T-cell (primary cell): ENCODE measurements around the gene ACER1. TPM values are rescaled to one million over a fixed set of nuclear protein-coding genes. Genes with fewer than 3 reads are reported as not detected.
"Not testable (repeated sequence)": the region's sequence is repeated elsewhere in the genome, so short reads cannot be mapped to it uniquely, and the experiment has no call there.

Experiments used
- ATAC-seq, 4 experiments: fragments of 200-7000 bp in 3 of 4; fragments of 150-1000 bp in 1 of 4; cut with Tn5 transposase; replicated peaks in 1 of 4; 1 replicate in 3 of 4; 2 replicates in 1 of 4; pipeline ENCODE4 v1.10.0; 2021; ENCODE audit warnings: moderate library complexity in 3 of 4, mild to moderate bottlenecking in 2 of 4, moderate number of reproducible peaks in 1 of 4
- CTCF ChIA-PET, 2 donors: fragments of 300-600 bp; sonication (Branson Sonifier 250); formaldehyde crosslinking; loops; one replicate each; lab custom pipeline; 2022; ENCODE audit warnings: antibody characterized with exemption in 2 of 2; lab: Charles Lee
- POLR2A ChIA-PET, 2 donors: fragments of 300-600 bp; sonication (Branson Sonifier 250); formaldehyde crosslinking; loops; one replicate each; lab custom pipeline; 2022; ENCODE audit warnings: antibody characterized with exemption in 2 of 2; lab: Charles Lee
- DNase-seq, 35 experiments: peaks; one replicate each; pipeline versions ENCODE4 v3.0.0 to v3.0.0-alpha.2; 2013 to 2023
- H3K27ac ChIP-seq: one replicate; pipeline ENCODE4 v1.5.1; 2013; ENCODE audit warnings: low read length
- H3K27me3 ChIP-seq, 2 experiments: replicated peaks in 1 of 2; 1 replicate in 1 of 2; 2 replicates in 1 of 2; pipeline versions ENCODE4 v1.6.1 to v1.7.0; 2013; ENCODE audit warnings: low read length in 1 of 2, mixed read lengths in 1 of 2; ENCODE audit not compliant: control insufficient read depth in 2 of 2, insufficient read depth in 2 of 2; ENCODE audit errors: extremely low read depth in 1 of 2
- H3K36me3 ChIP-seq, 2 donors: 1 replicate in 1 of 2; 2 replicates in 1 of 2; pipeline versions ENCODE4 v1.6.1 to v1.7.0; 2013; ENCODE audit warnings: low read length in 1 of 2; ENCODE audit not compliant: control insufficient read depth in 2 of 2, insufficient read depth in 1 of 2; ENCODE audit errors: extremely low read depth in 1 of 2
- H3K4me1 ChIP-seq, 2 experiments: 1 replicate in 1 of 2; 2 replicates in 1 of 2; pipeline versions ENCODE4 v1.6.1 to v1.7.0; 2013; ENCODE audit warnings: low read length in 2 of 2, mixed read lengths in 1 of 2; ENCODE audit not compliant: insufficient read depth in 2 of 2, control insufficient read depth in 1 of 2; ENCODE audit errors: extremely low read depth in 1 of 2
- H3K4me3 ChIP-seq, 2 donors: 1 replicate in 1 of 2; 2 replicates in 1 of 2; pipeline versions ENCODE4 v1.5.1 to v1.7.0; 2013; ENCODE audit warnings: mild to moderate bottlenecking in 2 of 2, low read length in 1 of 2, moderate library complexity in 1 of 2; ENCODE audit not compliant: control insufficient read depth in 1 of 2; ENCODE audit errors: extremely low read depth in 1 of 2
- H3K9me3 ChIP-seq: 2 replicates; pipeline ENCODE4 v1.7.0; 2013
- H3K27ac Mint-ChIP-seq, 2 donors: one replicate each; pipeline ENCODE4 v1.8.0; 2020 to 2021; ENCODE audit warnings: mild to moderate bottlenecking in 2 of 2, mixed read lengths in 2 of 2
- H3K27me3 Mint-ChIP-seq, 2 donors: one replicate each; pipeline ENCODE4 v1.8.0; 2021 to 2022; ENCODE audit warnings: mixed read lengths in 2 of 2
- H3K36me3 Mint-ChIP-seq: one replicate; pipeline ENCODE4 v1.8.0; 2021; ENCODE audit warnings: mixed read lengths
- H3K4me1 Mint-ChIP-seq, 3 donors: one replicate each; pipeline ENCODE4 v1.8.0; 2020 to 2022; ENCODE audit warnings: mixed read lengths in 3 of 3, mild to moderate bottlenecking in 1 of 3
- H3K4me3 Mint-ChIP-seq, 3 donors: one replicate each; pipeline ENCODE4 v1.8.0; 2020 to 2022; ENCODE audit warnings: mild to moderate bottlenecking in 3 of 3, mixed read lengths in 3 of 3, moderate library complexity in 3 of 3
- H3K9me3 Mint-ChIP-seq, 3 donors: one replicate each; pipeline ENCODE4 v1.8.0; 2020 to 2022; ENCODE audit warnings: mixed read lengths in 3 of 3
- WGBS: methylation state at CpG from one replicate; pipeline ENCODE4 v1.1.5; 2013; ENCODE audit warnings: missing lambda C conversion rate; ENCODE audit not compliant: insufficient coverage; 5-methylcytosine and 5-hydroxymethylcytosine counted together
- total RNA-seq, 35 experiments: library from RNA in 6 of 35; stranded (reverse) in 6 of 35; fragments of 120-200 nt in 1 of 35; gene quantifications; one replicate each; pipeline versions ENCODE4 v1.2.1 to v1.2.4 and lab custom pipeline; 2013 to 2026

ACER1 gene
- total RNA-seq, 5 donors from 2014 or later (not counting 1 experiment from before 2014, with no cell fraction given): 0.16 to 2.7 (median 0.63) TPM

DNA sequence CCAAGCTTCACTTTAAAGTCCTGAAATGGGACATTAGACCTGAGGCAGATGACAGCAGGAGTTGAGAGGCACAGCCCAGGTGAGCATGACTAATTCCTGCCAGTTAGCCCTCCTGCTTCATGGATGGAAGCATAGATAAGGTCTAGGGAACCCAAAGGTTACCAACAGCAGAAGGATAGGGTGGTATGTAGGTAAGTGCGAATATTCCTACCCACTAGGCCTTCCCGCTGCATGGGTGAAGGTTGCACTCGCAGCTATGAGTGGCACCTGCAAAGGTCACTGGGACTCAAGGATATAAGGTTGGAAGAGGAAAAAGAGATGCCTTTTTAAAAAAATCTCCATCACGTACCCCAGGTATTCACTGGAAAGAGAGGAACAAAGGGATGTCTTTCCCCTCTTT lies 41.4 kb downstream of the ACER1 start:
- H3K27ac ChIP-seq: no peak overlapping the region
- Mint-ChIP-seq H3K4me1 (no peaks in the 10 kb centered on the region), H3K27ac (no peak overlapping the region), H3K36me3 (peaks cover 21% of the 10 kb centered on the region), H3K27me3 (peaks cover 0 to 2% of the 10 kb centered on the region in 2 donors), H3K9me3 (peaks cover 0 to 36% (median 30%) of the 10 kb centered on the region in 3 donors), H3K4me3 (no peak overlapping the region)
- no peaks in the 10 kb centered on the region for H3K36me3 ChIP-seq
- ATAC-seq: no peak
- H3K9me3 ChIP-seq: peaks cover 4% of the 10 kb centered on the region
- no peak overlapping the region for H3K4me3 ChIP-seq
- peaks cover 0 to 10% of the 10 kb centered on the region in 2 experiments for H3K27me3 ChIP-seq
- DNase-seq: no peak
- H3K4me1 ChIP-seq: no peaks in the 10 kb centered on the region
- no CpG with 5 or more reads among the region's 4 CpGs for WGBS
- ChIA-PET CTCF (no interaction called here), POLR2A (no interaction called here)

DNA sequence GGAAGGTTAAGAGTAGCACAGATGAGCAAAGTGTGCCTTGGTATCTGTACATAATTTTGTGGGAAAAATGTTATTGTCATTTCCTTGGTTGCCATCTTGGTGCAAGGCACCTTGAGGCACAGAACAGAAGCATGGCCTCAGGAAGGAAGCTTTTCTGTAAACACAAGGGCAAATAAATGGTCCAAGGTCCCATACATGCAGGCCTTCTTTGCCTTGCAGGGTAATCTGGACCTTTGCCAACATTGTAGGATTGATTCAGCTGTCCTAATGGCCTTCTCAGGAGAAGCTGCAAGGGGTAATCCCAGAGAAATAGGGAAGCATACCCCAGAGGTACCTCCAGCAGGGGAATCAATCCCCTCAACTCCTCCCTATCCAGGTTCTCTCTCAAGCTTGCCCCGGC lies 44.7 kb downstream of the ACER1 start:
- no peak for ATAC-seq
- Mint-ChIP-seq H3K27ac (no peak overlapping the region), H3K4me1 (no peaks in the 10 kb centered on the region), H3K36me3 (peaks cover 16% of the 10 kb centered on the region), H3K9me3 (peaks cover 0 to 33% (median 21%) of the 10 kb centered on the region in 3 donors), H3K4me3 (no peak overlapping the region), H3K27me3 (no peaks in the 10 kb centered on the region)
- peaks cover 0 to 16% of the 10 kb centered on the region in 2 experiments for H3K27me3 ChIP-seq
- ChIA-PET CTCF (no interaction called here), POLR2A (no interaction called here)
- DNase-seq: no peak
- peaks cover 4% of the 10 kb centered on the region for H3K9me3 ChIP-seq
- WGBS: 100% methylated on average over 1 of the region's 1 CpG
- no peak overlapping the region for H3K27ac ChIP-seq
- no peak overlapping the region for H3K4me3 ChIP-seq
- no peaks in the 10 kb centered on the region for H3K4me1 ChIP-seq
- no peaks in the 10 kb centered on the region for H3K36me3 ChIP-seq

DNA sequence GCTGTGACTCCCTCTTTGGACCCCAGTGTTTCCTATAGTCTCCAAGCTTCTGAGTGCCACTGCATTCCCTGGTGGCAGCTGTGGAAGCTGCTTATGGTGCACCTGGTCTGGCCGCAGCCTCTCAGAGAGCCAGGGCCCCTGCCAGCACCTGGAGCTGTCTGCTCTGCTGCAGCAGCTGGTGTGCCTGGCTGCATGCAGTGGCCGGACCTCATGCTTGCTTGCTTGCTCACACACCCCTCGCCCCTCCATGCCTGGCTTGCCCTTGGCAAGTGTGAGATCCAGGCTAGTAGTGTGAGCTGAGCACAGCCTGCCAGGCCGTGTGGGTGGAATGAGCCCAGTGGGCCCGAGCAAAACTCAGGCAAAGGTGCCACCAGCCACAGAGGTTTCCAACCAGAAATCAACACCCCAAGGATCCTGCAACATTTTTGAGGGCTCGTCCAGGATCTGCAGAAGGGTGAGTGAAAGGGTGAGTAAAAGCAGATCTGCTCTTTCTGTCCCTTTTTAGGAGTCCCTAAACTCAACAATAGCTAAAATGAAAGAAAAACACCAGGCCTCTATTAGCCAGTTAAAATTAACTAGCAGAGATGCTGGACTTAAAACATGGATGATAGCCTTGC lies 46.0 kb downstream of the ACER1 start:
- POLR2A ChIA-PET: interaction anchor here (0.6 kb wide), 2 partner anchors 227 to 1817 kb away, joined by 5 to 8 read pairs; no protein-coding TSS in a partner anchor
- H3K9me3 ChIP-seq: peaks cover 4% of the 10 kb centered on the region

DNA sequence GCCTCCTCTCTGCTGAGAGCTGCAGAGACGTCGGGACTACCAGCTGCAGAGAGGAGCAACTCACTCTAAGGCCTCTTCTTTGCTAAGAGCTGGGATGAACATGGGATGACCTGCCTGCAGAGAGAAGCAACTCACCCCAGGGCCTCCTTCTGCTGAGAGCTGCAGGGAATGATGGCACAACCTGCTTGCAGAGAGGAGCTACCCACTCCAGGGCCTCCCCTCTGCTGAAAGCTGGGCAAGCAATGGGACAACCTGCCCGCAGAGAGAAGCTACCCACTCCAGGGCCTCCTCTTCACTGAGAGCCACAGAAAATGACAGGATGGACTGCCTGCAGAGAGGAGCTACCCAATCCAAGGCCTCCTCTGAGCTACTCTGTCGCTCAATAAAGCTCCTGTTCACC lies 46.7 kb downstream of the ACER1 start:
- DNase-seq: no peak
- Mint-ChIP-seq H3K27me3 (no peaks in the 10 kb centered on the region), H3K9me3 (peaks cover 0 to 25% (median 19%) of the 10 kb centered on the region in 3 donors), H3K27ac (no peak overlapping the region), H3K4me3 (no peak overlapping the region), H3K4me1 (no peaks in the 10 kb centered on the region), H3K36me3 (peaks cover 13% of the 10 kb centered on the region)
- ChIA-PET CTCF (interaction anchor here (0.6 to 0.8 kb wide), 3 partner anchors 11 to 170 kb away, joined by 3 to 5 read pairs (median 3); no protein-coding TSS in a partner anchor), POLR2A (interaction anchor here in 1 of 2 donors (0.5 kb wide), 1 partner anchor 46 kb away, joined by 3 read pairs; no protein-coding TSS in a partner anchor)
- peaks cover 0 to 13% of the 10 kb centered on the region in 2 experiments for H3K27me3 ChIP-seq
- ATAC-seq: no peak
- peaks cover 4% of the 10 kb centered on the region for H3K9me3 ChIP-seq
- no peak overlapping the region for H3K27ac ChIP-seq
- no peaks in the 10 kb centered on the region for H3K4me1 ChIP-seq
- H3K36me3 ChIP-seq: no peaks in the 10 kb centered on the region
- peak overlapping the region in 1 of 2 donors; percentile 4 for H3K4me3 ChIP-seq
- 50% methylated on average over 1 of the region's 4 CpGs for WGBS

More for the DNA sequence above, 46.0 kb downstream of the ACER1 start:
- 88% methylated on average over 4 of the region's 6 CpGs for WGBS
- Histone ChIP-seq H3K27me3 (peaks cover 0 to 13% of the 10 kb centered on the region in 2 experiments), H3K27ac (no peak overlapping the region), H3K36me3 (no peaks in the 10 kb centered on the region), H3K4me1 (no peaks in the 10 kb centered on the region), H3K4me3 (peak overlapping the region in 1 of 2 donors; percentile 19)
- H3K27ac Mint-ChIP-seq: no peak overlapping the region
- peaks cover 0 to 31% (median 21%) of the 10 kb centered on the region in 3 donors for H3K9me3 Mint-ChIP-seq
- no peak overlapping the region for H3K4me3 Mint-ChIP-seq
- no peaks in the 10 kb centered on the region for H3K27me3 Mint-ChIP-seq
- DNase-seq: no peak
- no peak for ATAC-seq
- H3K36me3 Mint-ChIP-seq: peaks cover 13% of the 10 kb centered on the region
- no peaks in the 10 kb centered on the region for H3K4me1 Mint-ChIP-seq
- CTCF ChIA-PET: interaction anchor here in 1 of 2 donors (0.8 kb wide), 1 partner anchor 11 kb away, joined by 5 read pairs; no protein-coding TSS in a partner anchor

DNA sequence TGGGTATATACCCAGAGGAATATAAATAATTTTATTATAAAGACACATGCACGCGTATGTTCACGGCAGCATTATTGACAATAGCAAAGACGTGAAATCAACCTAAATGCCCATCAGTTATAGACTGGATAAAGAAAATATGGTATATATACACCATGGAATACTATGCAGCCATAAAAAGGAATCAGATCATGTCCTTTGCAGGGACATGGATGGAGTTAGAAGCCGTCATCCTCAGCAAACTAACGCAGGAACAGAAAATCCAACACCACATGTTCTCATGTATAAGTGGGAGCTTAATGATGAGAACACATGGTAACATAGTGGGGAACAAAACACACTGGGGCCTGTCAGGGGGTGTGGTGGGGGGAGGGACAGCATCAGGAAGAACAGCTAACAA lies 51.0 kb downstream of the ACER1 start:
- H3K27me3 ChIP-seq, H3K36me3 ChIP-seq, DNase-seq, H3K27ac Mint-ChIP-seq, H3K36me3 Mint-ChIP-seq, H3K4me3 Mint-ChIP-seq, H3K9me3 ChIP-seq, H3K27ac ChIP-seq, H3K27me3 Mint-ChIP-seq, CTCF ChIA-PET, H3K9me3 Mint-ChIP-seq, H3K4me3 ChIP-seq, ATAC-seq, POLR2A ChIA-PET: not testable (repeated sequence)
- peaks cover 19 to 23% (median 20%) of the 10 kb centered on the region in 3 donors for H3K4me1 Mint-ChIP-seq
- H3K4me1 ChIP-seq: peaks cover 3 to 25% of the 10 kb centered on the region in 2 experiments
- no CpG with 5 or more reads among the region's 6 CpGs for WGBS

DNA sequence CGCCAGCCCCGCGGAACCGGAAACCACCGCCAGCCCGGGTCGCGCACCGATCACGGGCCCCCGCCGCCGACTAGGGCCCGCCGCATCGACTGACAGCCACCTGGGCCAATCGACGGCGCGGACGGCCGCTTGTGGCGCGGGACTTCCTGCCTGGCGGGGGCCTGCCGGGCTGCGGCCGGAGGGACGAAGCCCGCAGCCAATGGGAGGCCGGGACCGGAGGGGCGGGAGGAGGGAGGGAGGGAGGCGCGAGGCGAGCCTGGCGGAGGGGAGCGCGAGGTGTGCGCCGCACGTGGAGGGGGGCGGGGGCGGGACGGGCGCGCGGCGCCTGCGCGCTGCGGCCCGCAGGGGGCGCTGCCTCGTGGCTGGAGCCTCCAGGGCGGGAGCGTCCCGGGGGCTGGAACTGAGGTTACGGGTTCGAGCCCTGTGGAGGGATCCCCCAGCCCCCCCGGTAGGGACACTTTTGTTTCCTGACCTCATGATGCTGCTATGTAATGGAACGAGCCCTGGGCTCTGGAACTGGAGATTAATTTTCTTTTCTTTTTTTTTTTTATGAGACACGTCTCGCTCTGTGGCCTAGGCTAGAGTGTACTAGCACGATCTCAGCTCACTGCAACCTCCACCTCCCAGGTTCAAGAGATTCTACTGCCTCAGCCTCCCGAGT lies 53.4 kb downstream of the ACER1 start, which contains the start of gene MLLT1:
TSS of gene MLLT1 (minus strand) at position 45 of the 661 bp plus-strand sequence. CDS start 191 bp downstream, outside the sequence.
- peaks cover 41 to 46% (median 43%) of the 10 kb centered on the region in 3 donors for H3K4me1 Mint-ChIP-seq
- H3K4me3 Mint-ChIP-seq: peak within 1 kb of the TSS; percentile 81 to 88 (median 88)
- peak; percentile 84 to 96 (median 89) for DNase-seq
- no peaks in the 10 kb centered on the region for H3K9me3 Mint-ChIP-seq
- no peaks in the 10 kb centered on the region for H3K27me3 Mint-ChIP-seq
- H3K27ac ChIP-seq: peak within 1 kb of the TSS; percentile 60
- peak within 1 kb of the TSS; percentile 82 to 91 for H3K27ac Mint-ChIP-seq
- CTCF ChIA-PET: interaction anchor here (0.6 to 0.7 kb wide), 2 partner anchors 569 to 583 kb away, joined by 3 to 4 read pairs; no protein-coding TSS in a partner anchor
- peaks cover 4 to 29% of the 10 kb centered on the region in 2 experiments for H3K4me1 ChIP-seq
- no peaks in the 10 kb centered on the region for H3K27me3 ChIP-seq
- H3K4me3 ChIP-seq: peak within 1 kb of the TSS; percentile 51 to 62
- no peaks in the 10 kb centered on the region for H3K36me3 Mint-ChIP-seq
- H3K36me3 ChIP-seq: peaks cover 0 to 2% of the 10 kb centered on the region in 2 donors
- no peaks in the 10 kb centered on the region for H3K9me3 ChIP-seq
- peak; percentile 92 to 94 (median 92) for ATAC-seq
- under 1% methylated on average over 47 of the region's 66 CpGs for WGBS
- POLR2A ChIA-PET: interaction anchor here in 1 of 2 donors (0.7 kb wide), 1 partner anchor 93 kb away, joined by 5 read pairs; the partner anchor contains the start of gene ALKBH7
